ENCODE measurements around the gene ACBD3.

The ACBD3 gene

DNA sequence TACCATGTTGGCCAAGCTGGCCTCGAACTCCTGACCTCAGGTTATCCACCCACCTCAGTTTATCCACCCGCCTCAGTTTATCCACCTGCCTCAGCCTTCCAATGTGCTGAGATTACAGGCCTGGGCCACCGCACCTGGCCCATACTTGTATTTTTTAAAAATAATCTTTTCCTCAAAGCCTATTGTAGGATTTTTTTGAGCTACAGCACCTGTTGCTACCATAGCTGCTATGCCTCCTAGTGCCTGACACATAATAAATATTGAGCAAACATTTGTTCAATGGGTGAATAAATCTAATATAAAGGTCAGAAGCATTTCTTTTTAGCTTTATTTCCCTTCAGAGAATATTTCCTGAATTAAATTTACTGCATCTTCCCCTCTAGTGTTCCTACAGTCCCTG lies 15.7 kb upstream of the ACBD3 start:
- DNase-seq (ENCODE audit: low read depth in 3 of 3, low spot score in 1 of 3), result no peak

DNA sequence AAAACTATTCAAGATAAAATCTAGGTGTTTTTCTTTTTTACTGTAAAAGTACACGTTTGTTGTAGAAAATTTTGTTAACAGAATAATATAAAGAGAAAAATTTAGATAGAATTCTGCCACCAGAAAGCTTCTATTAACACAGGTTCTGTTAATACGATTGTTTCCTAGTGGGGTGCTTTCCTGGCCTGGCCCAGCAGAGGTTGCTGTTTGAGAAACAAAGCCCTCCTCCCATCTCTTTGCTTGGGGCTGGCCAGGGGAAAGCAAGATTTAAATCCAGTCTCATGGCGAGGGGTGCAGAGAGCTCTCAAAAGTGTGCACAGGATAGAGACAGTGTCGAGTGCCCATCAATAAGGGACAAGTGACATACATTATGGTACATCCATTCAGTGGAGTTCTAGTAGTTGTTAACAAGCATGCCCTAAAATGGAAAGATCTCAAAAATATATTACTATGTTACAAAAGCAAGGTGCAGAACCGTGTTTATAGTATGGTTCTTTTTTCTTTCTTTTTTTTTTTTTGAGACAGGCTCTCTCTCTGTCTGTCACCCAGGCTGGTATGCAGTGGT lies 14.6 kb upstream of the ACBD3 start:
- DNase-seq (ENCODE audit: low read depth in 3 of 3, low spot score in 1 of 3), result no peak

DNA sequence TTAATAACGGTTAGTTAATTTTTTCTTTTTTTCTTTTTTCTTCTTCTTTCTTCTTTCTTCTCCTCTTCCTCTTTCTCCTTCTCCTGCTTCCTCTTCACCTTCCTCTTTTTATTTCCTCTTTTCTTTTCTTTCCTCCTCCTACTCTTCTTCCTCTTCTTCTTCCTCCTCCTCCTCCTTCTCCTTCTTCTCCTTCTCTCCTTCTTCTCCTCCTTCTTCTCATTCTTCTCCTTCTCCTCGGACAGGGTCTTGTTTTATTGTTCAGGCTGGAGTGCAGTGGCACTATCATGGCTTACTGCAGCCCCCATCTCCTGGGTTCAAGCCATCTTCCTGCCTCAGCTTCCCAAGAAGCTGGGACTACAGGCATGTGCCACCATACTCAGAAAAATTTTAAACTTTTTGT lies 13.4 kb upstream of the ACBD3 start:
- no peak for DNase-seq (ENCODE audit: low read depth in 3 of 3, low spot score in 1 of 3)

DNA sequence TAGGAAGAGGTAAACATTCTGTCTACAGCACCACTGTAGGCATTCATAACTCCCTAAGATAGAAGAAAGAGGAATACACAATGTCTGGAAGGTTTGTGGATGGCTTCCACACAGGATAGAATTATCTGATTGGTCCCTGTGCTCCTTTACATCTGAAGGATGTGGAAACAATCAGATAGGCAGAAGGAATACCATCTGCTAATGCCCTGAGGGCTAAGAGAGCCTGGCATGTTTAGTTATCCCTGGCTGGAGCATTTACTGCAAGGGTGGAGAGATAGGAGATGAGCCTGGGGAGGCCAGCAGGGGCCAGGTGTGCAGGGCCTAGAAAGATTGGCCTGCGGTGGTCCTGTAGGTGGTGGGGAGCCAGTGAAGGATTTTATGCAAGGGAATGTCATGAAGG lies 8.6 kb upstream of the ACBD3 start:
- no peak for DNase-seq (ENCODE audit: low read depth in 3 of 3, low spot score in 1 of 3)

DNA sequence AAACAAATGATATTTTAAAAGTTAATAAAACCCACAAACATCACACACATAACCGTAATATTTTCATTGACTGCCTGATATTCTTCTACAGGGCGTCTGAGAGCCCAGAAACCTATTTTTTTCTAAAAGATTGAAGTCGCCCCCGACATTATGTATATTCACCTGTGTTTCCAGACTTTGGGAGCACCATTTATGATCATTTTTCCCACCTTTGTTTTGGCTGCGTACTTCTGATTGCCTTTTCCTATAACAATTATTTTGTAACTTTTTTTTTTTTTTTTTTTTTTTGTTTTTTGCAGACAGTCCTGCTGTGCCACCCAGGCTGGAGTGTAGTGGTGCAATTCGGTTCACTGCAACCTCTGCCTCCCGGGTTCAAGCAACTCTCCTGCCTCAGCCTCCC lies 839 bp upstream of the ACBD3 start:
- no peak for DNase-seq (ENCODE audit: low read depth in 3 of 3, low spot score in 1 of 3)

DNA sequence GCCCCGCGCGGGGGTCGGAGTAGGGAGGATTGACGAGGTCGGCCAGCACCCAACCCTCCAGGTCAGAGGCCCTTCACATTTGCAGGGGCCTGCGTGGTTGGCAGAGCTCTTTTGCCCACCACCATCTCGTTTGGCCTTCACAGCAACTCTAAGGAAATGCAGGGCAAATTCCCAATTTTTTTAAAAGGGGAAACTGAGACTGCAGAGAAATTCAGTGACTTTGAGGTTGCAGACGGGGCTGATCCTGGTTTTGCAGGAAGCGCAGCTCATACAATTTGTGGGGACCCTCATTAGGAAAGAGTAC lies 430 bp upstream of the ACBD3 start:
- no peak for DNase-seq (ENCODE audit: low read depth in 3 of 3, low spot score in 1 of 3)

DNA sequence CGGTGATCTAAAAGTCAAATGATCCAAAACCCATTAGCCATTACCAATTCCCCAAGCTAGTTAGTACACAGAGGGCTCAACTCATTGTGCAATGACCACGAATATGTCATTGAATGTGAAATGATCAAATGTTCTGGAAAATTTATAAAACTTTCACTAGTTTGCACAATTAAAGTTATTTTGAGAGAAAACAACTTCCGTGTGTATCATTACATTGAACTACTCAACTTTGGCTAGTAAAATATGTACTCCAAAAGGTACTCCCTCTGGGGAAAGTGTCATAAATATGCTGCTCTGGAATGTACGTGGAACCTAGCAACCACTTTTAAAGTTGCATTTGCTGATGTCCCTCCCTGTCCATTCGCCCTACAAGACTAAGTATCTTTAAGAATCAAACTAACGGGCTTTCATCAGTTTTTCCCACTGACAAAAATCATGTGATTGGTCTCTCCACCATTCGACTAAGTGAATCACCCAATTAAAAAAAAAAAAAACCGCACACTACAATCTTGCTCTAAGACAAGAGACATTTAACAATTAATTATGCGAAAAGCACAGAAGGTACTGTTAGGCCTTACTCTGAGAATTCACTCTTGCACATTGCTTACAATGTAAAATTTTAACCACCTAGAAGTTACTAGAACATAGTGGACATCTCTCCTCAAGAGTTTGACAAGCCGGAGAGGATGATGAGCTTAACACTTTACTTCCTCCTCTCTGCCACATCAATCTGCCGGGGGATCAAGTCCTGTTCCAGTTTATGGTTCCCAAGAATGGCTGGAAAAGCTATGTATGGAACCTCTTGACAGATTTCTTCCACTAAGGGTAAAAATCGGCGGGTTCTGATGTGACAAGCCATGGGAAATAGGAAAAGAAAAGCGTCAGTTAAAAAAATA lies 1.2 kb downstream of the ACBD3 start:
- no peak for DNase-seq (ENCODE audit: low read depth in 3 of 3, low spot score in 1 of 3)

DNA sequence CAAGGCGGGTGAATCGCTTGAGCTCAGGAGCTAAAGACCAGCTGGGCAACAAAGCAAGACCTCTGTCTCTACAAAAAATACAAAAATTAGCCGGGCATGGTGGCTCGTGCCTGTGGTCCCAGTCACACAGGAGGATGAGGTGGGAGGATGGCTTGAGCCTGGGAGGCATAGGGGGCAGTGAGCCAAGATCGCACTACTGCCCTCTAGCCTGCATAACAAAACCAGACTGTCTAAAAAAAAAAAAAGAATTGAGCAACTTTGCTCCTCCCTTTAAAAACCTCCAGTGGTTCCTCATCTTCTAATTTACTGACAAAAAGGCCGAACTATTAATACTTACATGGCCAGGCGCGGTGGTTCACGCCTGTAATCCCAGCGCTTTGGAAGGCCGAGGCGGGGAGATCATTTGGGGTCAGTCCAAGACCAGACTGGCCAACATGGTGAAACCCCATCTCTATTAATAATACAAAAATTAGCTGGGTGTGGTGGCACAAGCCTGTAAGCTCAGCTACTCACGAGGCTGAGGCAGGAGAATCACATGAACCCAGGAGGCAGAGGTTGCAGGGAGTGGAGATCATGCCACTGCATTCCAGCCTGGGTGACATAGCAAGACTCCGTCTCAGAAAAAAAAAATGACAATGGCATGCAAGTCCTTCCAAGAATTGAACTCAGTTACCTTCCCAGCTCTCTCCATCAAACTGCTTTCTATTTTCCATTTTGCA lies 4.4 kb downstream of the ACBD3 start:
- DNase-seq (ENCODE audit: low read depth in 3 of 3, low spot score in 1 of 3), result no peak

DNA sequence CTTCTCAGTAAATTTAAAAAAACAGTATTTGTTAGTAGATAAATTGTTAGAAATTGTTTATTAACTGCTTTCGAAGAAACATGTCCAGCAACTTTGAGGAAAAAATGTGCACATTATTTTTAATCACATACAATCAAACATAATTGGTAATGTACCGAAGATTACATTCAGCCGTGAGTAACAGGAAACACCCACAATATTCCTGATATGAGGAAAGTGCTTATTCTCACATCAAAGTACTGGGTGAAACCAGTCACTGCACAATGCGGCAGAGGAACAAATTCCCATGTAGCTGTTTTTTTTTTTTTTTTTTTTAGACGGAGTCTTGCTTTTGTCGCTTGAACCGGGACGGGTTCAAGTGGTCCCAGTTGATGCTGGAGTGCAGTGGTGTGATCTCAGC lies 9.7 kb downstream of the ACBD3 start:
- no peak for DNase-seq (ENCODE audit: low read depth in 3 of 3, low spot score in 1 of 3)

DNA sequence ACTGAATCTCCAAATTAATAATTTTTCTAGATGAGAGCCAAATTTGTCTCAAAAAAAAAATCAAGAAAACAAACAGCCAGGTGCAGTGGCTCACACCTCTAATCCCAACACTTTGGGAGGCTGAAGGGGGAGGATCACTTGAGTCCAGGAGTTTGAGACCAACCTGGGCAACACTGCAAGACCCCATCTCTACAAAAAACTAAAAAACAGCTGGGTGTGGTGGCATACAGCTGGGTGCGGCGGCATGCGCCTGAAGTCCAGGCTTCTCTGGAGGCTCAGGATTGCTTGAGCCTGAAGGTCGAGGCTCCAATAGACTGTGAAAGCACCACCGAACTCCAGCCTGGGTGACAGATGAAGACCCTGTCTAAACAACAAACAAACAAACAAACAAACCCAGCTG lies 14.0 kb downstream of the ACBD3 start:
- no peak for DNase-seq (ENCODE audit: low read depth in 3 of 3, low spot score in 1 of 3)

DNA sequence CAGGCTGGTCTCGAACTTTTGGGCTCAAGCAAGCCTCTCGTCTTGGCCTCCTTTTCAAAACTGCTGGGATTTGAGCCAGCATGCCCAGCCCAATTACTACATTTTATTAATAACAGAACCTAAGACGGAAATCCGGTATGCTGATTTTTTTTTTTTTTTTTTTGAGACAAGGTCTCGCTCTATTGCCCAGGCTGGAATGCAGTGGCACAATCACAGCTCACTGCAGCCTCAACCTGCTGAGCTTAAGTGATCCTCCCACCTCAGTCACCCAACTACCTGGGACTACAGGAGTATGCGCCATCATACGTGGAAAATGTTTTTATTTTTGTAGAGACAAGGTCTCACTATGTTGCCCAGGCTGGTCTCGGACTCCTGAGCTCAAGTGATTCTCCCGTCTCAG lies 20.2 kb downstream of the ACBD3 start:
- DNase-seq (ENCODE audit: low read depth in 3 of 3, low spot score in 1 of 3), result no peak

DNA sequence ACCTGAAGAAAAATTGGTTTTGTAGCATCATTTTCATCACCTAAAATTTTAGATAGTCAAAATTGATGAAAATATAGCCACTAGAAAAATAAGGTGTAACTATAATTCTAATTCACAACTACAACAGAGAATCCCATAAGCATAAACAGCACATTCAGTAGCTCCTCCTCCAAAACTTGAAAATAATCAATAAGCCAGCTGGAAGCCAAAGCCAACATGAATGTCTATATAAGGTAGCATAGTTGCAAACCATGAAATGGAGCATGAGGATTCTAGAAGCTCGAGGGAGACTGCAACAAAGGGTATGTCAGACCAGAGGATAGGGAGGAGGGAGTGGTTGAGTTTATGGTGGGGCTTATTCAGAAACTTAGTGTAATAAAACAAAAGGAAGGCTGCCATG lies 22.4 kb downstream of the ACBD3 start:
- no peak for DNase-seq (ENCODE audit: low read depth in 3 of 3, low spot score in 1 of 3)

DNA sequence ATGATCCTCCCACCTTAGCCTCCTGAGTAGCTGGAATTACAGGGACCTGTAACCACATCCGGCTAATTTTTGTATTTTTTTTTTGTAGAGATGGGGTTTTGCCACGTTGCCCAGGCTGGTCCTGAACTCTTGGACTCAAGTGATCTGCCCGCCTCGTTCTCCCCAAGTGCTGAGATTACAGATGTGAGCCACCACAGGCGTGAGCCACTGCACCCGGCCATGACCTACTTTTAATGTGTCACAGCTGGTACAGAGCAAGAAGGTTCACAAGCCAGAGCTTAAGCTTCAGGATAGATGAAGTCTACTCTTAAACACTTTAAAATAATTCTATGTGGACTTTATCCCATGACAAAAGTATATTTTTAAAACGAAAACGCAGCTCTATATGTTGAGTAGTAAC lies 23.6 kb downstream of the ACBD3 start:
- DNase-seq (ENCODE audit: low read depth in 3 of 3, low spot score in 1 of 3), result no peak

DNA sequence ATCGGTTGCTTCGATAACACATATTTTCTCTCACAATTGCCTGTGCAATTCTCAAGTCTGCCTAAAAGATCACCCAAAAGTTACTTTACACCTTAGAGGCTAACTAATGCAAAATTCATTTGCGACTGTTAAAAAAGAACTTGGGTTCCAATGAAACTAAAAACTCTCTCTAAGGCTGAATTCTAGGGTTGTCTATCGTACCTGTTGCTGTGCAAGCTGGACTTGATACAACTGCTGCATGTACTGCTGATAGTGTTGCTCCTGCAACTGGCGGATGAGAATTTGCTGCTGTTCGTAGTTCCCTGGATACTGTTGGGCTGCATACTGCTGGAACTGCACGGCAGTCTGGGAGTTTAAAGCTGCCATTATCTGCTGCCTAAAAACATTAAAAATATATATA lies 27.6 kb downstream of the ACBD3 start:
- DNase-seq (ENCODE audit: low read depth in 3 of 3, low spot score in 1 of 3), result no peak

DNA sequence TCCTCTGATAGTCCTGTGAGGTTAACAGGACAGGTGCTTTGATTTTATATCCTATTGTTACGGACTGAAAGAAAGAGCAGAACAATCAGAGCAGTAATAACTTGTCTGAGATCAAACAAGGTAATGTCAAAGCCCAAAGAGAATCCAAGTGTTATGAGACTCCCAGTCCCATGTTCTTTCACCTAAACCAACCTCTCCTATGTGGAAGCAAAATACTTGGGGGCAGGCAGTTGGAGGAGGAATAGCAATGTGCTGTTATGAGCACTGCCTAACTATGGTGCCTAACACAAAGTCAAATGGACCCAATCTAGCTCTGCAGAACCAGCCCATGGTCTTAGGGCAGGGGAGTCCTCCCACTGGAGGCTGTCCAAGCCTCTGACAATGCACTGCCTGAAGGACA lies 28.1 kb downstream of the ACBD3 start:
- no peak for DNase-seq (ENCODE audit: low read depth in 3 of 3, low spot score in 1 of 3)

DNA sequence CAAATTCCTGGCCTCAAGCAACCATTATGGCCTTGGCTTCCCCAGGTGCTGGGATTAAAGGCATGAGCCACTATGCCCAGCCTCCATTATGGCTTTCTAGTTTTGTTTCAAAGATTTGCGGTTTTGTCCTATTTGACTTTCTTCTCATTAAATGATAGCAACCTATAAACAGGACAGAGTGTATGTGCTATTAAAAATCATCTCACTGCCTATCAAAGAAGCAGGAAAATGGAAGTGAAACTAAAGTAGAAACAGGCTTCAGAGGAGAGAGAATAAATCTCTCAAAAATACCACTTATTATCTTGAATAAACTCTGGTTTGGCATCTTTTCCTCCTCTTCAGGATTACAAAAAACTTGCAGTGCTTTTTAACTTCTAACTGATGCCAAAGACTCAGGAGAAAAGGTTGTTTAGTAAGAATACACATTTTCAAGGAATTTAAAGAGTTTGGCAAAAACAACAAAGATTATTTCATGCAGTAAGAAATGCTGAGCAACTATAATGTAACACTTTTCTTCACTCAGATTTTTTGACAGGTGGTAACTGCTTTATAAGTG lies 28.7 kb downstream of the ACBD3 start:
- DNase-seq (ENCODE audit: low read depth in 3 of 3, low spot score in 1 of 3), result no peak

DNA sequence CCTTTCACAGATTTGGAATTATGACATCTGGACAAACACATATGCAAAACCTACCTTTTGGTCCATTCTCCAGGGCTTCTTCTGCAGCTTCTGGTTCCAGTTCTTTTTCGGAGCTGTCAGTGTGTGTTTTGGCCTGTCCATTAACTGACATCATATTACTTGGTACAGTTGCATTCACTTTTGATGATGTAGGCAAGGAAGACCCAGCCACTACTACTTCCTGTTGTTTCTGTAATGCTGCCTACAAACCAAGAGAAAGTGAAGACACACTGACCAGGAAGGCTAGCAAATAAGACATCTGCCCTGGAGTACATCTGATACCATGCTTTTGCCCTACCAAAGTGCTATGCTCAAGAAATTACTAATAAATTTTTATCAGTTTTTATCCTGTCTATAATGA lies 31.9 kb downstream of the ACBD3 start:
- no peak for DNase-seq (ENCODE audit: low read depth in 3 of 3, low spot score in 1 of 3)

DNA sequence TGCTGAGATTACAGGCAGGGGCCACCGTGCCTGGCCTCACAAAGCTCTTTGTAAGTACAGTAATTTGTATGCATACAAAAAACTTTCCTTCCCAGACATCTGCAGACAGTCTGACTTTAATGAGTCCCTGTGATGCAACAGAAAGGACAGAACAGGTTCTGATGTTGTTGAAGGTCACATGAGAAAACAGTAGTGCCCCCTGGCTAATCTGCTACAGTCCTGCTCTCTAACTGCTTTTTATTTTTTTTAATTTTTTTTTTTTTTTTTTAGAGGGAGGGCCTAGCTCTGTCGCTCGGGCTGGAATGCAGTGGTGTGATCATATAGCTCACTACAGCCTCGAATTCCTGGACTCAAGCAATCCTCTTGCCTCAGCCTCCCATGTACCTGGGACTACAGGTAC lies 36.7 kb downstream of the ACBD3 start:
- DNase-seq (ENCODE audit: low read depth in 3 of 3, low spot score in 1 of 3), result no peak

DNA sequence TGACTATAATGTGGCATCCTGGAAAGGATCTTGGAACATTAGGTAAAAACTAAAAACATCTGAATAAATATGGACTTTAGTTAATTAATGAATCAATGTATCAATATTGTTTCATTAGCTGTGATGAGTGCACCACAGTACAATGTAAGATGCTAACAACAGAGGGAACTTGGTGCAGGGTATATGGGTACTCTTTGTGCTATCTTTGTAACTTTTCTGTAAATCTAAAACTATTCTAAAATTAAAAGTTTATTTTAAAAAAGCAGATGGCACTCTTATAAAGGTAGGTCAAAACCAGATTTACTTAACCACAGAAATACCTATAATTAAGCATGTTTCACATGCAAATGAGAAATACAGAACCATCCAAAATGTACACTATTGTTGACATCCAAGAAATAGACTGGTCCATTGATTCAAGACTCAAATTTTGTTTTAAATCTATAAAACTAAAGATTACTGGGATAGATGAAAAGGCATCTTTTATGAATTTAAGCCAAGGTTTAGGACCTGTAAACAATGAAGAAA lies 38.4 kb downstream of the ACBD3 start:
- DNase-seq (ENCODE audit: low read depth in 3 of 3, low spot score in 1 of 3), result no peak

DNA sequence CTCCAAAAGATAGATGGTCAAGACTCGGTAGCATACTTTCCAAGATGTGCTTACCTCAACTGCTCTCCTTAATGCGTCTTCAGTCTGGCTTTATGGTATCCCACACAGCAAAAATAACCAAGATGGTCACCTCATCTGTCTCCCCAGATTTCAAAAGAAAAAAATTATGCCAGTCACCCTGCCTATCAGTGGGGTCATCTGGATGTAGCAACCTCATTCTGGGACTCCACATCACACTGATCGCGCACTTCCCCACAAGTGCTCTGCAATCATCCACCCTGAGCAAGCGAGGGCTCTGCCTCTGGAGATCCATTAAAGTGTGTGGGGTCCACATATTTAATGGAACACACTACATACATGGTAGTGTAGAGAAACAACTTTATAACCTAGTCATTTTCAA lies 42.5 kb downstream of the ACBD3 start:
- DNase-seq (ENCODE audit: low read depth in 3 of 3, low spot score in 1 of 3), result no peak

DNA sequence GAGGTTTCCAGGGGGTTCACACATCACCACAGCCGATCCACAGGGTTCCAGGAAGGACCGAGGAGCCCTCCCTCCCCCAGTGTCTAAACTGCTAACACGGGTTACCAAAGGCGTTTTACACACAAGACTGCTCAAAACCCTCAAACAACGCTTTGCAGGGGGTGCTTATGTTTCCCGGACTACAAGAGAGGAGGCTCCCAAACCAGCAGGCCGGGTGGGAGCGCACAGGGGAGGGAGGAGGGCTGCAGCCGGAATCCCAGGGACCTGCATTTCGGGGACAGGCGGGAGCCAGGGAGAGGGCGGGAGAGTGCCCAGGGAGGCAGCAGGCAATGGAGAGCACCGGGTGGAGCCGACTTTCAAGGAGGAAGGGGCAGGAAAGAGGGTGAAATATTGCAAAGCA lies 50.8 kb downstream of the ACBD3 start:
- DNase-seq (ENCODE audit: low read depth in 3 of 3, low spot score in 1 of 3), result no peak

DNA sequence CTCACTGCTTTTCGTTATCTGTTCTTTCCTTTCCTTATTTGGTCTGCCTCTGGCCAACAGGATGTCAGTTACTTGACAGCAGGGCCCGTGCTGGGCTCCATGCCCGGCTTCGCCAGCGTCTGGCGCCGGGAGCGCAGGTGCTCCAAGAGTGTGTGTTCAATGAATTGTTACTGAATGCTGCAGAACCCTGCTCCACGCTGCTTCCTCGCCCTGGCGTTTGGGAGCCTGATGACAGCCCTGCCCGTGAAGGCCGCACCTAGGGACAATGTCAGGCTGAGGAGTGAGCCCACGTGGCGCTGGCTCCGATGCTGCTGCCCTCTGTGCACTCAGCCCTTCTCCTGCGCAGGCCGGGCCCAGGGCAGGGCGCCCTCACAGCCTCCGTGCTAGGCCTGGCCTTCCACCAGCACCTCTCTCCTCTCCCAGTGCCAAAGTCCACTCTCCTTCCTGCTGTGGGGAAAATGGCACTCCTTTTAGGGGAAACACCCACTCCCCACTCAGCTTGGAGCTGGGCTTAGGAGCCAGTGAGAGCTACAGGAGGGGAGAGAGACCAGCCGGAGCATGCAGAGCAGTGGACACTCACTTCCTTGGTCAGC lies 51.4 kb downstream of the ACBD3 start:
- DNase-seq (ENCODE audit: low read depth in 3 of 3, low spot score in 1 of 3), result no peak

Measured in stimulated activated CD4-positive, alpha-beta T cell treated with anti-CD3 and anti-CD28 coated beads, TNF-alpha, amount 100 ng/mL, for 1 hour (primary cell).